ENCODE measurements around the gene MICAL3.

Gene MICAL3

DNA sequence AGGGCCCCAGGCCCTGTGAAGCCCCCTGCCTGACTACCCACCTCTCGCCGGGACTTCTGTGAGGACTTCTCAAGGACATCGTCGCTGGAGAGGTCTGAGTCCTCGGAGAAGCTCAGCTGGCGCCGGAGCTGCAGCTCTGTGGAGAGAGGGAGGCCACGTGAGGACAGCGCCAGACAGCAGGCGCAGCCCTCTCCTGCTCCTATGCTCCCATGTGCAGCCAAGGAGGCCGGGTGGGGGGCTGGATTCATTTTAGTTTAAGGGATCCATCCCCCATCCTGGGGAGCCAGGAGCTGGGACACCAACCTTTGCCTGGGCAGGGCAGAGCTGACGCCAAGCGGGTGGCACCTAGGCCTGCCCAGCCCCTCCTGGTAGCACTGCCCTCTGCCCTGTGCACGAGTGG lies 207.7 kb downstream of the MICAL3 start:
- H3K4me1 Mint-ChIP-seq (ENCODE audit: low read depth): no peaks in the 10 kb centered on the region
- no peaks in the 10 kb centered on the region for H3K27me3 Mint-ChIP-seq (ENCODE audit: low read depth)
- H3K9me3 Mint-ChIP-seq: no peaks in the 10 kb centered on the region
- no peak overlapping the region for H3K4me3 Mint-ChIP-seq
- no peaks in the 10 kb centered on the region for H3K36me3 Mint-ChIP-seq (ENCODE audit: low read depth)
- no peak overlapping the region for H3K27ac Mint-ChIP-seq

DNA sequence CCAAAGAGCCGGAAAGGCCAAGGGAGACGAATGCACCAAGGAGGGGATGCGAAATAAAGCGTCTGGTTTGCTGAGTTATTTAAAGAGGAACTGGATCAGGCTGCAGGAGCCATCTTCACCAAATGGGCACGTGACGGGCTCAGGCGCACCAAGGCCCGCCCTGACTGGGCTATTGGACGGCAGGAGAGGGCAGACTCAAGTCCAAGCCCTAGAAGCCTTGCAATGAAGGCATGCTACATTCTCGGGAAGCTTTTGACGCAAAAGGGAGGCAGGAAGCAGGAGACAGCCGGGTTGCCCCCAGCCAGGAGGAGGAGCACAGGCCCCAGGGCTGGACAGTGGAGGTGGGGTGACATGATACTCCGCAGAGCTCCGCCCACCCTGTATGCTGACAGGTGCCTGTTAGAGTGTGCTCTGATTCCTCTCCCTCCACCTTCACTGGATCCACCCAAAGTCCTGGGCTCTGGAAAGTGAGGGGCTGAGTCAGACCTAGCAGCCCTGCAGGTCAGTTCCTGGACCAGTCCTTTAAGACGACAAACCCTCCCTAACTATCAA lies 208.6 kb downstream of the MICAL3 start:
- Mint-ChIP-seq H3K9me3 (no peaks in the 10 kb centered on the region), H3K27ac (no peak overlapping the region), H3K4me3 (no peak overlapping the region), H3K4me1 (ENCODE audit: low read depth) (no peaks in the 10 kb centered on the region), H3K27me3 (ENCODE audit: low read depth) (no peaks in the 10 kb centered on the region), H3K36me3 (ENCODE audit: low read depth) (no peaks in the 10 kb centered on the region)

DNA sequence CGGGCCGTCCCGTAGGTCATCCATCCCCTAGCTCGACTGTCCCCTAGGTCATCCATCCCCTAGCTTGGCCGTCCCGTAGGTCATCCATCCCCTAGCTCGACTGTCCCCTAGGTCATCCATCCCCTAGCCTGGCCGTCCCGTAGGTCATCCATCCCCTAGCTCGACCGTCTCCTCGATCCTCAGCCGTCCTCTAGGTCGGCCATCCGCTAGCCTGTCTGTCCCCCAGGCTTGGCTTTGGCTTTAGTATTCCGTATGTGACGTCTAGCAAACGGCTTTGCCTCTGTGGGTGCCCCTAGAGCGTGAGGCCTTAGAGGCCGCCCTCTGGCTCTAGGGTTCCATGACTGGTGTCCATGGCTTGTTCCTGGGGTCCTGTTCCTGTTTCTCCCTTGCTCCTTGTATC lies 209.5 kb downstream of the MICAL3 start:
- Mint-ChIP-seq H3K9me3 (no peaks in the 10 kb centered on the region), H3K4me3 (no peak overlapping the region), H3K27me3 (ENCODE audit: low read depth) (no peaks in the 10 kb centered on the region), H3K36me3 (ENCODE audit: low read depth) (no peaks in the 10 kb centered on the region), H3K27ac (no peak overlapping the region), H3K4me1 (ENCODE audit: low read depth) (no peaks in the 10 kb centered on the region)

DNA sequence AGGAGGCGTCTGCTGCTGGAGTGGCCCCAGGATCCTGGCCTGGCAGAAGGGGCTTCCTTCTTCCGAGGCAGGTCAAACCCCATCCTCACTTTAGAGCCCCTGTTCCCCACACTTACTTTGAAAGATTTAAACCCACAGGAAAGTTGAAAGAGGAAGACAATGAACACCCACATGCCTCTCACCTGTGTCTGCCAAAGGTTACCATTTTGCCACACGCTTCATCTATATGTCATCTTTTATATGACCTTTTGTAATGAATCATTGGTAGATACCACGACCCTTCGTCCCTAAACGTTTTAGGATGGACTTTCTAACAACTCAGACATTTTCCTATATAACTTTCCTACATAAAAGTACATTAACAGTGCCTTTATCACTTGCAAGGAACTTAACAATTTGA lies 210.3 kb downstream of the MICAL3 start:
- H3K27ac Mint-ChIP-seq: no peak overlapping the region
- no peaks in the 10 kb centered on the region for H3K27me3 Mint-ChIP-seq (ENCODE audit: low read depth)
- no peaks in the 10 kb centered on the region for H3K9me3 Mint-ChIP-seq
- no peak overlapping the region for H3K4me3 Mint-ChIP-seq
- H3K4me1 Mint-ChIP-seq (ENCODE audit: low read depth): no peaks in the 10 kb centered on the region
- H3K36me3 Mint-ChIP-seq (ENCODE audit: low read depth): no peaks in the 10 kb centered on the region

DNA sequence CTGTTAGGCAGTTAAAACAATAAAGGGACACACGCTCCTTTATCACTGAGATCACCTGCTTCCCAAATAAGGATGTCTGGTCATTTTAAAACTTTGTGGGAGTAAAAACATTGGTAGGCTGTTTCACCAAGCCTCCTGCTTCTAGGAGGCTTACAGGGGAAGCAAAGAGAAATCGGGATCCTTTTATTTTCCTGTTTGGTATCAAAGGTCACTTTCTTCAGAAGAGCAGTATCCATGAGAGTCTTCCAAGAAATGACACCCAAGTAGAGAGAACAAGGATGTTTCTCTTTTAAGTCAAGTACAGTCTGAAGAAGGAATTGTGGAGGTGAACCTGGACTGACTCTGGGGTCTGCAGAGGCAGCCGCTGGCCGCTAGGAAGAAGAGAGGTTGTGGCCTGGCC lies 213.2 kb downstream of the MICAL3 start:
- Mint-ChIP-seq H3K27me3 (ENCODE audit: low read depth) (no peaks in the 10 kb centered on the region), H3K27ac (no peak overlapping the region), H3K36me3 (ENCODE audit: low read depth) (no peaks in the 10 kb centered on the region), H3K9me3 (no peaks in the 10 kb centered on the region), H3K4me3 (no peak overlapping the region), H3K4me1 (ENCODE audit: low read depth) (no peaks in the 10 kb centered on the region)

DNA sequence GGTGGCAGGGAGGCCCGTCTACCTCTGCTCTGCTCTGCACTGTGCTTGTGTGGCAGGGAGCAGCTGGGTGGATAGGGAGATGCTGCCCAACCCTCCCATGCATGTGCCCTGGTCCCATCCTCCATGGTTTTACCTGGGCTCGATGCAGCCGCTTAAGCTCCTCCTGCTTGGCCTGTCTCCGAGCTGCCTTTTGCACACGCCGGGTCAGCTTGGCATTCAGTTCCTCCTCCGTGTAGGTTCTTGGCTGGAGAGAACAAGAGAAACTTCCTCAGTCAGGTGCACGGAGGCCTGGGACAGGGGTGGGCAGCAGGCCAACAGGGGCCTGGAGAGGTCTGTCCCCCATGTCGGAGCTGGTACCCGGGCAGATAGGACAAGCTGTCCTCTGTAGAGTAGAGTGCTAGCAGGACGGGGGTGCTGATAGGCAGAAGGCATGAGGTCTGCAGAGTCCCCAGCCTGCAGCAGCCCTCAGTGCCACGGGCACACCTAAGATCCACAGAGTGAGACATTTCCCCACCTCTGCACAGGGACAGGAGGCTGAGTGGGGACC lies 213.7 kb downstream of the MICAL3 start:
- Mint-ChIP-seq H3K27ac (no peak overlapping the region), H3K9me3 (no peaks in the 10 kb centered on the region), H3K36me3 (ENCODE audit: low read depth) (no peaks in the 10 kb centered on the region), H3K4me1 (ENCODE audit: low read depth) (no peaks in the 10 kb centered on the region), H3K27me3 (ENCODE audit: low read depth) (no peaks in the 10 kb centered on the region), H3K4me3 (no peak overlapping the region)

DNA sequence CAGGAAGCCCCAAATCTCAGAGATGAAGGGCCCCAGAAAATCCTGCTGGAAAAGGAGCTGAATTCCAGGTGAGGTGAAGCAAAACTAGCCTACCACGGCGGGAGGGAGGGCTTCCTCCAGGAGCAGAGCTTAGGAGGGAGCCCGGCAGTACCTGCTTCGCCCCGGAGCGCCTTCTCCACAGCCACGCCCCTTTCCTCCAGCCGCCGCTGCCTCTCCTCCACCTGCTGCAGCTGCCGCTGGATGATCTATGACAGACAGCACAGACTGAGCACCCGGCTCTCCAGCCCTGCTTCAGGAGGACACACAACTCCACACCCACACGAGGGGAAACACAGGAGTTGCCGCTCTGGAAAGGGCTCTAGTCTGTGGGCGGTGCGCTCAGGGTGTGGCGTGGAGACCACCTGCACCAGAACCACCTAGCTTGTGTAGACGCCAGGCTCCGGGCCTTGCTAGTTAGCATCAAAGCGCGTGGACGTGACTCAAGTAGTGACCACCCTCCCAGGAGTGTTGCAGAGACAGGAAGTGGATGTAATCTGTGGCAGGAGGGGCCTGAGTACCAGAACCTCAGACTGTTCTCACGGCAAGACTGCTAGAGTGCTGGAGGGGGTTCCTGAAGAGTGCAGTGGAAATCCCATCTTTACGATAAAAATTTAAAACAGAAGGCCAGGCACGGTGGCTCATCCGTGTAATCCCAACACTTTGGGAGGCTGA lies 215.5 kb downstream of the MICAL3 start:
- H3K4me1 Mint-ChIP-seq (ENCODE audit: low read depth): no peaks in the 10 kb centered on the region
- no peaks in the 10 kb centered on the region for H3K9me3 Mint-ChIP-seq
- no peak overlapping the region for H3K27ac Mint-ChIP-seq
- H3K27me3 Mint-ChIP-seq (ENCODE audit: low read depth): no peaks in the 10 kb centered on the region
- H3K36me3 Mint-ChIP-seq (ENCODE audit: low read depth): no peaks in the 10 kb centered on the region
- H3K4me3 Mint-ChIP-seq: no peak overlapping the region

DNA sequence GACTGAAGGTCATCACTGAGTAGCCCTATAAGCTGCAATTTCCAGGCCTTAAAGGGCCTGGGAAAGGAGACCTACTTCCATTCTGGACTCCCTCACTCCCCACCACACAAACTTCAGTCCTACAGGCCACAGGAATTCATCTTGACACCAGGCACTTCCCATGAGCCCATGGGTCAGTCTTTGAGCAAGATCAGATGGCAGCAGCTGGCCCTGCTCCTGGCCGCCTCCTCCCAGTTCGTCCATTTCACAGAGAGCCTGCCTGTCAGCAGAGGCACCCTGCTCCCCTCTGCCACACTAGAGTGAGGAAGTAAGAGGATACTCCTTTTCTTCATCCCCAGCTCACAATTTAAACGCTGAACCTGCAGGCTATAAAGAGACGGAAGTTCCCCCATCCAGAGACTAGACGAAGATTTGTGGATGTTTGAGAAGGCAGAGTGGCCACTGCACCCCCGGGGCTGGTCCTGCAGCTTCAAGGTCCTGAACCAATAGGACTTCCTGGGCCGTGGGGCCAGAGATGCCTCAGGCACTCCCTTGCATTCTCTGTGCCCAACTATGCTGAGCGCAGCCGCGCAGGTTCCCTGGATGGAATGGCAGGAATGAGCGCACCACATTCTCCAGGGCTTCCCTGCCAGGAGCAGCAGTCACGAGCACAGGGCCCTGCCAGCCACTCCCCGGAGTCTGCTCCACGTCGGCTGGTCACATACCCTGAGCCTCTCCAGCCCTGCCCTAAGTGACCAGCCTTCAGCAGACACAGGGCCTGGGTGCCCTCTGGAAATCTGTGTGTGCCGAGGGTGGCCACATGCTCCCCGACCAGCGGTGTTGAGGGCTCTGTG lies 216.6 kb downstream of the MICAL3 start:
- Mint-ChIP-seq H3K27me3 (ENCODE audit: low read depth) (no peaks in the 10 kb centered on the region), H3K4me1 (ENCODE audit: low read depth) (no peaks in the 10 kb centered on the region), H3K27ac (no peak overlapping the region), H3K9me3 (no peaks in the 10 kb centered on the region), H3K4me3 (no peak overlapping the region), H3K36me3 (ENCODE audit: low read depth) (no peaks in the 10 kb centered on the region)

DNA sequence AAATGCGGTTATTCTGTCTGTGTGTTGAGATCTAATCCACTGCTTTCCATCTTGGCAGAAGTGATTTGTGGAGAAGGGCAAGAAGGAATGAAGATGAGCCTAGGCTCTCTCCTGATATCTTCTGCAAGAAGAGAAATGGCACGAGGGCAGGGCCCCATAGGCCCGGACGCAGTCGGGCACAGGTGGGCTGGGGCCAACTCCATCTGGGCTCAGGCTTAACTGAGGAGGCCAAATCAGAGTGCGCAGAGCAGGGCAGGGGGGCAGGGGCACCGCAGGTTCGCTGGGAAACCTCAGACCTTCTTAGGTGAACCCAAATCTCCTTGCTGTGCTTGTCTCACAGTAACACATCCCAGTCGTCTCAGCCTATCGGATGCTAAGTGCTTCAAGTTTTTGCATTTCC lies 217.3 kb downstream of the MICAL3 start:
- Mint-ChIP-seq H3K27ac (no peak overlapping the region), H3K27me3 (ENCODE audit: low read depth) (no peaks in the 10 kb centered on the region), H3K4me3 (no peak overlapping the region), H3K9me3 (no peaks in the 10 kb centered on the region), H3K4me1 (ENCODE audit: low read depth) (no peaks in the 10 kb centered on the region), H3K36me3 (ENCODE audit: low read depth) (no peaks in the 10 kb centered on the region)

DNA sequence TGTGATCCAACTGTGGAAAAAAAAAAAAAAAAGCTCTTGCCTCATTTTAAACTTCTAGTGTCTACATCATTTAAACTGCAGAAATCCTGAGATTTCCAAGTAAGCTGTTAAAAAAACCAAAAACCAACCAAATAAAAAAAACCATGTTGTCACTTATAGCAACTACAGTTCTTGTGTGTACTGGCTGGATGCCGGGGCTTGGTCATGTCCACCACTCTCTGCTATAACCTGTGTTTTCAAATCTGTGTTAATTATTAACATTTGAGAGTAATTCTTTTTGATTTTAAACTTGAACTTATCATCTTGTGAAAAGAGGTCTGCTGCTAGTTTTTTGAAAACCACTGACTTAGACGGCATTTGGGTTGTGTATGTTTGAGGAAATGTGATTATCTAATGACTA lies 217.9 kb downstream of the MICAL3 start:
- Mint-ChIP-seq H3K27ac (no peak overlapping the region), H3K27me3 (ENCODE audit: low read depth) (no peaks in the 10 kb centered on the region), H3K4me3 (no peak overlapping the region), H3K4me1 (ENCODE audit: low read depth) (no peaks in the 10 kb centered on the region), H3K9me3 (no peaks in the 10 kb centered on the region), H3K36me3 (ENCODE audit: low read depth) (no peaks in the 10 kb centered on the region)

DNA sequence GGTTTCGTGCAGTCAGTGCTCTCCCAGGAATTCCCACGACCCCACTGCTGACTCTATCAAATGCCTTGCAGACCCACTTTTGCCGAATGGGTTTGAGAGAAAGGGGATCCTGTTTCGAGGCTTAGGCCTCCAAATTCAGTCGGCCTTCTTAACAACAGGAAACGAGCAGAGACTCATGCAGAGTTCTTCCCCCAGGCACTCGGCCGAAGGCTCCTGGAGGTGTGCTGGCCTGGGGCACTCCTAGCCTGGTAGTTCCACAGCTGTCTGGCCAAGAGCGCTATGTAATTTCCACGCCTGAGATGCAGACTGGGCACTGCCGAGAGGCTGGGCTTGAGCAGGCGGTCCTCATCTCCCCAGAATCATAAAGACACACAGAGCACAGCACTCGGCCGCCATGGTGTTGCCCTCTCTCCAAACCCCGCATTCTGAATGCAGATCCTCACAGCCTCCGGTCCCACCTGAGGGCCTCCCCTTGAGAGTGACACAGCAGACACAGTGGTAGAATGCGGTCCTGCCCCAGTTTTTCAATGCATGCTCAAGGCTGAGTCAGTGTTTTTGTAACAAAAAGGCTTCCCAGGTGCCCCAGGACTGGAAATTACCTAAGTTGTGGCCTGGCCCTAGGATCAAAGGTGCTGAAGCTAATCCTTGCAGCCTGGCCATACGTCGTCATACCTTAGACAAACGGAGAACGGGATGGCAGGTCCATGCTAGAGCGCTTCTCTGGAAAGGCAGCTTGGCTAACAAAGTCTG lies 219.9 kb downstream of the MICAL3 start:
- H3K27ac Mint-ChIP-seq: no peak overlapping the region
- H3K36me3 Mint-ChIP-seq (ENCODE audit: low read depth): no peaks in the 10 kb centered on the region
- no peaks in the 10 kb centered on the region for H3K4me1 Mint-ChIP-seq (ENCODE audit: low read depth)
- H3K4me3 Mint-ChIP-seq: no peak overlapping the region
- no peaks in the 10 kb centered on the region for H3K9me3 Mint-ChIP-seq
- H3K27me3 Mint-ChIP-seq (ENCODE audit: low read depth): no peaks in the 10 kb centered on the region

DNA sequence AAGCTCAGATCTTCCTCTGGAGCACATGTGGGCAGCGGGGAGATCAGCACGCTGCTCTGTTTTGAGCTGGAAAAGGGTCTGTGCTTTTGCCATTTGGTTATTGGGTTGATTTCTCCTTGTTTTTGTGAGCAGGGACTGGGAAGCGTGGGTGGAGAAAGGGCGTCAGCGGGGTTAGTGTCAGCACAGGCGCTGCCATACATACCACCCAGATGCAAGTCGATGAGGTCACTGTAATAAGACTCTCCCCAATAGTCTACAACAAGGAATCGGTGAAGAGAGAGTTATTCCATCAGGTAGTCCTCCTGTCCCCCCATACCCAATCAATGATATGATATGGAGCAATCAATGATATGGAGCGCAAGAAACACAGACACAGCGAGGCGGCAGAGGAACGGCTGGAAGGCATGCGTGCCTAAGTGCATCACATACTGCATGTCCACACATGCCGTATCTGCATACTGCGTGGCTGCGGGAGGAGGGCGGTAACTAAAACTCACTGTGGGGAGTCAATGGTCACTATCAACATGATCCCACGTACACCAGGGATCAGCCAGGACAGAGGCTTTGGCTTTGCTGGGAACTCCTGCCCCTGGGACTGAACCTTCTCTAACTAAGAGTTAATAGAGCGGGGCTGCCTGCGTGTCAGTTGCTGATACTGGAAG lies 220.6 kb downstream of the MICAL3 start:
- no peaks in the 10 kb centered on the region for H3K4me1 Mint-ChIP-seq (ENCODE audit: low read depth)
- no peak overlapping the region for H3K4me3 Mint-ChIP-seq
- no peak overlapping the region for H3K27ac Mint-ChIP-seq

DNA sequence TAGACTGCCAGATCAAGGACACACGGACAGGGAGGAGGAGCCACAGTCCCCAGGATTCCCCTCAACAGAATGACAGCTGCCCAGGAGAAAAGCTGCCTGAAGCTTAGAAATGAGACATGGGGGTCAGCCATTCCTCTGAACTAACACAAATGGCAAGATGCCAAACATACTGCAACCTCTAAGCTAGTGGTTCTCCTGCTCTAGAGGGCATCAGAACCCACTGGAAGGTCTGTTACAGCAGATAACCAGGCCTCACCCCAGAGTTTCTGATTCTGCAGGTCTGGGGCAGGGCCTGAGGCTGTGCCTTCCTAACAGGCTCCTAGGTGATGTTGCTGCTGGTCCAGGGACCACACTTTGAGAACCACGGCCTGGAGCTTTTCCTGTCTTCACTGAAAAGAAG lies 221.5 kb downstream of the MICAL3 start:
- H3K4me3 Mint-ChIP-seq: no peak overlapping the region
- H3K27me3 Mint-ChIP-seq (ENCODE audit: low read depth): no peaks in the 10 kb centered on the region
- H3K27ac Mint-ChIP-seq: no peak overlapping the region
- H3K36me3 Mint-ChIP-seq (ENCODE audit: low read depth): no peaks in the 10 kb centered on the region
- H3K9me3 Mint-ChIP-seq: no peaks in the 10 kb centered on the region
- H3K4me1 Mint-ChIP-seq (ENCODE audit: low read depth): peaks cover 3% of the 10 kb centered on the region

More for the DNA sequence above, 220.6 kb downstream of the MICAL3 start:
- H3K27me3 Mint-ChIP-seq (ENCODE audit: low read depth): no peaks in the 10 kb centered on the region
- H3K36me3 Mint-ChIP-seq (ENCODE audit: low read depth): no peaks in the 10 kb centered on the region
- H3K9me3 Mint-ChIP-seq: no peaks in the 10 kb centered on the region

DNA sequence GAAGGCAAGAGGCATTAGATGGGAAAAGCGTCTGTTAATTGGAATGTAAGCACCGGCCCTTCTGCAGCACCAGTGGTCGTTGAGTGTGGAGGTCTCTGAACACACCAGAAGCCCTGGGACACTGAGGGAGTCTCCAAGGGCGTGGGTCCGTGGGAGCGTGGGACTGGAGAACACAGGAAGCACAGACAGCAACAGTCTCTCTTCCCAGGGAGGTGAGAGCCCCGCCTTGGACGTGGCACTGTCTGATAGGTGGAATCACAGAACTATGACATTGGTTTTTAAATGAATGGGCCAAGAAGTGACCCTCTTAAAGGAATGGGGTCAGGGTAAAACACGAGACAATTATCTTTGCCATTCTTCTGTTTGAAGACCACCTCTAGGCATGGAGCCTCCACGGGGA lies 221.9 kb downstream of the MICAL3 start:
- H3K9me3 Mint-ChIP-seq: no peaks in the 10 kb centered on the region
- no peaks in the 10 kb centered on the region for H3K27me3 Mint-ChIP-seq (ENCODE audit: low read depth)
- H3K36me3 Mint-ChIP-seq (ENCODE audit: low read depth): no peaks in the 10 kb centered on the region
- peaks cover 3% of the 10 kb centered on the region for H3K4me1 Mint-ChIP-seq (ENCODE audit: low read depth)
- no peak overlapping the region for H3K4me3 Mint-ChIP-seq
- H3K27ac Mint-ChIP-seq: no peak overlapping the region
